ENCODE results near the gene HDAC10.
A peak's percentile ranks its signal among the peaks of the same experiment; 100 is the strongest.

Gene HDAC10

GRCh38 chr22:50253941-50254340, 2.9 kb upstream of the HDAC10 start:
- Mint-ChIP-seq H3K27me3 (no peaks in the 10 kb centered on the region), H3K9me3 (no peaks in the 10 kb centered on the region), H3K27ac (ENCODE audit: low read depth) (peak overlapping the region; percentile 32), H3K4me1 (peaks cover 8% of the 10 kb centered on the region), H3K4me3 (no peak overlapping the region), H3K36me3 (ENCODE audit: insufficient read depth) (peaks cover 10% of the 10 kb centered on the region)
- DNase-seq (ENCODE audit: low spot score in 2 of 2), result no peak
- ATAC-seq (replicated peaks; ENCODE audit: extremely low read depth, poor library complexity, severe bottlenecking), result no peak

- Mint-ChIP-seq H3K27me3 (no peaks in the 10 kb centered on the region), H3K4me1 (peaks cover 8% of the 10 kb centered on the region), H3K4me3 (no peak overlapping the region), H3K9me3 (no peaks in the 10 kb centered on the region), H3K36me3 (ENCODE audit: insufficient read depth) (peaks cover 8% of the 10 kb centered on the region), H3K27ac (ENCODE audit: low read depth) (peak overlapping the region; percentile 32)
- ATAC-seq (replicated peaks; ENCODE audit: extremely low read depth, poor library complexity, severe bottlenecking), result no peak
- no peak for DNase-seq (ENCODE audit: low spot score in 2 of 2)
These were observed 2.2 kb upstream of the HDAC10 start for GRCh38 chr22:50253046-50253915.

GRCh38 chr22:50252082-50253045, 1.3 kb upstream of the HDAC10 start:
- H3K4me3 Mint-ChIP-seq, result peak overlapping the region; percentile 38
- peaks cover 15% of the 10 kb centered on the region for H3K4me1 Mint-ChIP-seq
- DNase-seq (ENCODE audit: low spot score in 2 of 2) (peak; percentile 54 to 56), ATAC-seq (replicated peaks; ENCODE audit: extremely low read depth, poor library complexity, severe bottlenecking) (peak; percentile 74)
- H3K27ac Mint-ChIP-seq (ENCODE audit: low read depth), result peak overlapping the region; percentile 10
- H3K27me3 Mint-ChIP-seq, result no peaks in the 10 kb centered on the region
- H3K9me3 Mint-ChIP-seq, result no peaks in the 10 kb centered on the region
- peaks cover 12% of the 10 kb centered on the region for H3K36me3 Mint-ChIP-seq (ENCODE audit: insufficient read depth)

- peaks cover 17% of the 10 kb centered on the region for H3K4me1 Mint-ChIP-seq
- H3K27ac Mint-ChIP-seq (ENCODE audit: low read depth), result no peak overlapping the region
- H3K36me3 Mint-ChIP-seq (ENCODE audit: insufficient read depth), result peaks cover 16% of the 10 kb centered on the region
- peak overlapping the region; percentile 70 for H3K4me3 Mint-ChIP-seq
- no peaks in the 10 kb centered on the region for H3K27me3 Mint-ChIP-seq
- DNase-seq (ENCODE audit: low spot score in 2 of 2) (no peak), ATAC-seq (replicated peaks; ENCODE audit: extremely low read depth, poor library complexity, severe bottlenecking) (peak; percentile 3)
- H3K9me3 Mint-ChIP-seq, result no peaks in the 10 kb centered on the region
These were observed 514 bp upstream of the HDAC10 start for GRCh38 chr22:50251477-50252081.

- Mint-ChIP-seq H3K27ac (ENCODE audit: low read depth) (no peak overlapping the region), H3K4me1 (peaks cover 17% of the 10 kb centered on the region), H3K9me3 (no peaks in the 10 kb centered on the region), H3K36me3 (ENCODE audit: insufficient read depth) (peaks cover 14% of the 10 kb centered on the region), H3K27me3 (no peaks in the 10 kb centered on the region), H3K4me3 (peak overlapping the region; percentile 70)
- ATAC-seq (replicated peaks; ENCODE audit: extremely low read depth, poor library complexity, severe bottlenecking) (no peak), DNase-seq (ENCODE audit: low spot score in 2 of 2) (no peak)
These were observed 863 bp downstream of the HDAC10 start for GRCh38 chr22:50250249-50250554.

- peak overlapping the region; percentile 70 for H3K4me3 Mint-ChIP-seq
- DNase-seq (ENCODE audit: low spot score in 2 of 2) (no peak), ATAC-seq (replicated peaks; ENCODE audit: extremely low read depth, poor library complexity, severe bottlenecking) (no peak)
- peaks cover 23% of the 10 kb centered on the region for H3K4me1 Mint-ChIP-seq
- H3K27me3 Mint-ChIP-seq, result no peaks in the 10 kb centered on the region
- H3K27ac Mint-ChIP-seq (ENCODE audit: low read depth), result no peak overlapping the region
- no peaks in the 10 kb centered on the region for H3K9me3 Mint-ChIP-seq
- peaks cover 17% of the 10 kb centered on the region for H3K36me3 Mint-ChIP-seq (ENCODE audit: insufficient read depth)
These were observed 1.5 kb downstream of the HDAC10 start for GRCh38 chr22:50249341-50250248.

- DNase-seq (ENCODE audit: low spot score in 2 of 2), result no peak
- peaks cover 31% of the 10 kb centered on the region for H3K4me1 Mint-ChIP-seq
- peak overlapping the region; percentile 72 for H3K4me3 Mint-ChIP-seq
- no peaks in the 10 kb centered on the region for H3K9me3 Mint-ChIP-seq
- no peaks in the 10 kb centered on the region for H3K27me3 Mint-ChIP-seq
- peaks cover 18% of the 10 kb centered on the region for H3K36me3 Mint-ChIP-seq (ENCODE audit: insufficient read depth)
- ATAC-seq (replicated peaks; ENCODE audit: extremely low read depth, poor library complexity, severe bottlenecking), result no peak
- H3K27ac Mint-ChIP-seq (ENCODE audit: low read depth), result peak overlapping the region; percentile 96
These were observed 2.6 kb downstream of the HDAC10 start for GRCh38 chr22:50248196-50249081.

- Mint-ChIP-seq H3K9me3 (no peaks in the 10 kb centered on the region), H3K36me3 (ENCODE audit: insufficient read depth) (peaks cover 18% of the 10 kb centered on the region), H3K4me3 (peak overlapping the region; percentile 72), H3K27ac (ENCODE audit: low read depth) (peak overlapping the region; percentile 96), H3K27me3 (no peaks in the 10 kb centered on the region), H3K4me1 (peaks cover 33% of the 10 kb centered on the region)
- ATAC-seq (replicated peaks; ENCODE audit: extremely low read depth, poor library complexity, severe bottlenecking) (no peak), DNase-seq (ENCODE audit: low spot score in 2 of 2) (peak in 1 of 2 donors; percentile 70)
These were observed 3.3 kb downstream of the HDAC10 start for GRCh38 chr22:50247748-50248147.

GRCh38 chr22:50246242-50247175, 4.6 kb downstream of the HDAC10 start:
- ATAC-seq (replicated peaks; ENCODE audit: extremely low read depth, poor library complexity, severe bottlenecking) (no peak), DNase-seq (ENCODE audit: low spot score in 2 of 2) (no peak)
- H3K36me3 Mint-ChIP-seq (ENCODE audit: insufficient read depth), result peaks cover 22% of the 10 kb centered on the region
- H3K27me3 Mint-ChIP-seq, result no peaks in the 10 kb centered on the region
- H3K4me3 Mint-ChIP-seq, result peak overlapping the region; percentile 88
- no peaks in the 10 kb centered on the region for H3K9me3 Mint-ChIP-seq
- peaks cover 37% of the 10 kb centered on the region for H3K4me1 Mint-ChIP-seq
- peak overlapping the region; percentile 96 for H3K27ac Mint-ChIP-seq (ENCODE audit: low read depth)

GRCh38 chr22:50245214-50246072, 5.6 kb downstream of the HDAC10 start:
- Mint-ChIP-seq H3K36me3 (ENCODE audit: insufficient read depth) (peaks cover 25% of the 10 kb centered on the region), H3K4me1 (peaks cover 44% of the 10 kb centered on the region), H3K27me3 (no peaks in the 10 kb centered on the region), H3K4me3 (peak overlapping the region; percentile 88), H3K27ac (ENCODE audit: low read depth) (peak overlapping the region; percentile 97), H3K9me3 (no peaks in the 10 kb centered on the region)
- peak; percentile 15 for ATAC-seq (replicated peaks; ENCODE audit: extremely low read depth, poor library complexity, severe bottlenecking)
- DNase-seq (ENCODE audit: low spot score in 2 of 2), result no peak

All from central memory CD8-positive, alpha-beta T cell (primary cell).